Measurements from ENCODE around the gene ZDHHC8. TPM values are rescaled to one million over a fixed set of nuclear protein-coding genes. Genes with fewer than 3 reads are reported as not detected.

The ZDHHC8 gene
- total RNA-seq, 1 experiment from 2014 or later = 51.7 TPM

DNA sequence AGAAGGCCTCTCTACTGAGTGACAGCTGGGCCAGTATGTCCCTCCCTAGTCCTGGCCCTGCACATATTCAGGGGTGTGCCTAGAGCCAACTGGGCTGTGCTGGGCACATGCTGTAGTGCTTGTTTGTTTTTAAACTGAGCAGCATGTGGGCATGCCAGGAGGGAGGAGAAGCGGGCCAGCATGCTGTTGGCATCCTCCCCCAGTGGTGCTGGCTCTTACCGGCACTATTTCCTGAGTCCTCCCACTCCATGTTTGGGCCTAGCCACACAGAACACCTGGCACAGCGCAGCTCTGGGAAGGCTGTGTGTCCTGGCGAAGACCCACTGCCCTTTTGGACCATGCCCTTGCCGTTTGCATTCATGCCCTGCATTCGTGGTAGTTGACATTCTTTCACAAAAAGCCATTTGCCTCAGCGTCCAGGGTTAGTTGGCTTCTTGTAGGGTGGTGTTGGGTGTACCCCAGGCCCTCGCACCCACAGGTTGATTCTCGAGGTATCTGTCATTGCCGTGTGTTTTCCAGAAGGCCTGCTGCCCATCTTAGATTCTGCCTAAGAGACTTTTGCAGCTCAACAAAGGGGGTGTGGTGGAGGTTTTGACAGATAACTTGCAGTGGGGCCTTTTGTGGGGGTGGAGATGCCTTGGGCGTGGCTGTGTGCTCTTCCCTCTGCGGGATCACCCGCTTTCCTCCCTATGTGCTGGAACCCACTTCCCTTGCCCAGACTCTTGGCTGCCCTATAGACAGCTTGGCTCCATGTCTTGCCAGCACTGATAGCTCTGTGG lies 38.0 kb upstream of the ZDHHC8 start:
- no peaks in the 10 kb centered on the region for H3K23me2 ChIP-seq (ENCODE audit: insufficient read length, low read depth, low read length, poor library complexity, severe bottlenecking)
- Mint-ChIP-seq H3K4me1 (no peaks in the 10 kb centered on the region), H3K27me3 (ENCODE audit: low read depth) (no peaks in the 10 kb centered on the region; the same call in 1 of the 2 replicates), H3K4me3 (no peak overlapping the region), H3K36me3 (ENCODE audit: insufficient read depth in 1 of 3, low read depth in 3 of 3) (peaks cover 80 to 100% (median 98%) of the 10 kb centered on the region in 3 experiments), H3K9me3 (no peaks in the 10 kb centered on the region), H3K27ac (no peak overlapping the region)
- TF ChIP-seq, protein P1, sequence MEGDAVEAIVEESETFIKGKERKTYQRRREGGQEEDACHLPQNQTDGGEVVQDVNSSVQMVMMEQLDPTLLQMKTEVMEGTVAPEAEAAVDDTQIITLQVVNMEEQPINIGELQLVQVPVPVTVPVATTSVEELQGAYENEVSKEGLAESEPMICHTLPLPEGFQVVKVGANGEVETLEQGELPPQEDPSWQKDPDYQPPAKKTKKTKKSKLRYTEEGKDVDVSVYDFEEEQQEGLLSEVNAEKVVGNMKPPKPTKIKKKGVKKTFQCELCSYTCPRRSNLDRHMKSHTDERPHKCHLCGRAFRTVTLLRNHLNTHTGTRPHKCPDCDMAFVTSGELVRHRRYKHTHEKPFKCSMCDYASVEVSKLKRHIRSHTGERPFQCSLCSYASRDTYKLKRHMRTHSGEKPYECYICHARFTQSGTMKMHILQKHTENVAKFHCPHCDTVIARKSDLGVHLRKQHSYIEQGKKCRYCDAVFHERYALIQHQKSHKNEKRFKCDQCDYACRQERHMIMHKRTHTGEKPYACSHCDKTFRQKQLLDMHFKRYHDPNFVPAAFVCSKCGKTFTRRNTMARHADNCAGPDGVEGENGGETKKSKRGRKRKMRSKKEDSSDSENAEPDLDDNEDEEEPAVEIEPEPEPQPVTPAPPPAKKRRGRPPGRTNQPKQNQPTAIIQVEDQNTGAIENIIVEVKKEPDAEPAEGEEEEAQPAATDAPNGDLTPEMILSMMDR (conservative IDR thresholded peaks at IDR 0.05) = no peak
- no peak overlapping the region for H2AK5ac ChIP-seq (ENCODE audit: insufficient read length, low read length)
- H3K4ac ChIP-seq (ENCODE audit: low read depth, low read length) = no peak overlapping the region
- H2BK12ac ChIP-seq (ENCODE audit: insufficient read length, low read depth, low read length) = no peak overlapping the region
- H4K8ac ChIP-seq (replicated peaks; ENCODE audit: insufficient read length, low read depth, low read length) = no peak overlapping the region
- no peaks in the 10 kb centered on the region for H3K79me2 ChIP-seq (ENCODE audit: insufficient read depth, low read length)
- H3K4me2 ChIP-seq (ENCODE audit: insufficient read depth, insufficient read length, low read length) = no peak overlapping the region
- H3K79me1 ChIP-seq (ENCODE audit: insufficient read depth, low read depth, low read length, poor library complexity, severe bottlenecking) = peaks cover 2% of the 10 kb centered on the region
- H4K5ac ChIP-seq (ENCODE audit: insufficient read length, low read depth, low read length) = no peak overlapping the region
- DNase-seq = no peak
- no peak overlapping the region for H3K27ac ChIP-seq (ENCODE audit: insufficient read length, low read depth, low read length)
- H3K18ac ChIP-seq (ENCODE audit: insufficient read length, low read depth, low read length) = no peak overlapping the region
- whole genome bisulfite sequencing (ENCODE audit: extremely low coverage, insufficient read length, low lambda C conversion rate) = no CpG with 5 or more reads among the region's 13 CpGs
- H3K9me3 ChIP-seq (ENCODE audit: control insufficient read depth, low read depth, low read length) = no peaks in the 10 kb centered on the region
- H3K14ac ChIP-seq (ENCODE audit: insufficient read depth, low read length) = no peak overlapping the region
- H2BK15ac ChIP-seq (ENCODE audit: low read depth, low read length) = no peak overlapping the region
- H4K20me1 ChIP-seq (ENCODE audit: control insufficient read depth, insufficient read depth, insufficient read length) = no peaks in the 10 kb centered on the region
- no peak overlapping the region for H3K9ac ChIP-seq (ENCODE audit: extremely low read depth, insufficient read length, low read length)
- no peak overlapping the region for H2BK120ac ChIP-seq (ENCODE audit: low read depth, low read length, poor library complexity, severe bottlenecking)
- no peak overlapping the region for H2BK20ac ChIP-seq (ENCODE audit: low read depth, low read length, poor library complexity, severe bottlenecking)
- no peak overlapping the region for H2BK5ac ChIP-seq (ENCODE audit: insufficient read length, low read length)
- no peak overlapping the region for H3K56ac ChIP-seq (ENCODE audit: insufficient read length, low read depth, low read length)
- H2AFZ ChIP-seq (ENCODE audit: low read length) = no peak overlapping the region
- no peaks in the 10 kb centered on the region for H3K4me1 ChIP-seq (ENCODE audit: insufficient read depth, low read length)
- H3T11ph ChIP-seq (ENCODE audit: low read length) = no peak overlapping the region
- no peaks in the 10 kb centered on the region for H3K27me3 ChIP-seq (ENCODE audit: insufficient read depth, low read length)
- no peak overlapping the region for H3K23ac ChIP-seq (ENCODE audit: insufficient read length, low read depth, low read length)
- no peak overlapping the region for H4K91ac ChIP-seq (ENCODE audit: insufficient read length, low read depth, low read length)
